ENCODE data around the gene ZSCAN5A. TPM values are rescaled to one million over a fixed set of nuclear protein-coding genes. Genes with fewer than 3 reads are reported as not detected.

The ZSCAN5A gene
- total and polyA plus RNA-seq, 9 of the 15 experiments (the other 6 are each of a cell fraction or from before 2014, with no cell fraction given), result 5.8 to 15.3 (median 11.8) TPM

DNA sequence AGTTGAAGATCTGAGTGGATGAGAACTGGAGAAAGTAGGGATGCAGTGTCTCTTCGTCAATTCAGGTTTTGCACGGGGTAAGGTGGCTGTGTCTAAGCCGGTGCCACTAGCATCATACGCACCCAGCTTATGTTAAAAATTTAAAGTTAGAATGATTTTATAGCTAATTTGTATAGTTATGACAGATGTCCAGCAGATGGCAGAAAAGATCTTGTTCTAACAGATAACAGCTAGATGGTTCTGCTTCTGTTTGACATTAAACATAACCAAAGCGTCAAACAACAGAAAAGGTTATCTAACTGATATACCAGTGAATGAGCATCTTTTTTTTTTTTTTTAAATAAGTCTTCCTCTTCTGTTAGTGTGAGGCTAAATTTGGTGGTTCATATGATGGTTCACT lies 60.9 kb downstream of the ZSCAN5A start:
- H3K4me3 ChIP-seq, result no peak overlapping the region
- H3K4me2 ChIP-seq (ENCODE audit: insufficient read depth, low read length), result no peak overlapping the region
- H3K9me1 ChIP-seq (ENCODE audit: control insufficient read depth, insufficient read depth, low read length), result no peaks in the 10 kb centered on the region
- FAIRE-seq (peak; percentile 37), DNase-seq (ENCODE audit: extremely low read depth in 1 of 4, low spot score in 3 of 4) (peak; percentile 36 to 72 (median 46)), ATAC-seq (peak; percentile 45)
- no peaks in the 10 kb centered on the region for H4K20me1 ChIP-seq (replicated peaks; ENCODE audit: control insufficient read depth, insufficient read depth, low read length)
- H3K36me3 ChIP-seq (ENCODE audit: control insufficient read depth, insufficient read depth, low read length), result no peaks in the 10 kb centered on the region
- H3K79me2 ChIP-seq (ENCODE audit: control insufficient read depth, insufficient read depth, low read length), result no peaks in the 10 kb centered on the region
- ChIA-PET POLR2A (interaction anchor here (0.6 to 1.5 kb wide), 5 partner anchors 10 to 125 kb away, joined by 3 to 7 read pairs (median 5); no protein-coding TSS in a partner anchor), CTCF (ENCODE audit: low intra/inter-chr PET ratio) (interaction anchor here (0.6 to 3.2 kb wide), 13 partner anchors 13 to 356 kb away, joined by 3 to 46 read pairs (median 5); no protein-coding TSS in a partner anchor)
- H3K27me3 ChIP-seq (ENCODE audit: control insufficient read depth in 2 of 2, insufficient read depth in 2 of 2, low read length in 2 of 2), result no peaks in the 10 kb centered on the region
- BruUV-seq (replicated peaks), result no TSS peak
- 0 out of 2 replicates have a peak, but pooled peaks cover 4% of the 10 kb centered on the region for H3K9me3 ChIP-seq (replicated peaks; ENCODE audit: control insufficient read depth, insufficient read depth, low read depth, low read length)
- H3K4me1 ChIP-seq (replicated peaks in 1 of 2; ENCODE audit: control insufficient read depth in 2 of 2, insufficient read depth in 2 of 2, low read length in 2 of 2), result peaks cover 24 to 32% of the 10 kb centered on the region in 2 experiments
- no peak overlapping the region for H3K9ac ChIP-seq (ENCODE audit: insufficient read depth in 1 of 2, low read depth in 2 of 2, low read length in 2 of 2)
- 13% methylated on average over 5 of the region's 5 CpGs for WGBS (ENCODE audit: insufficient coverage, low coverage, missing lambda C conversion rate)
- in situ Hi-C loops (cut with MboI), result loop anchor here (5.0 kb wide), 1 partner anchor 176 kb away; no protein-coding TSS in a partner anchor
- intact Hi-C loops (cut with micrococcal nuclease), result loop anchor here (1.0 to 10.0 kb wide), 5 partner anchors 55 to 291 kb away; no protein-coding TSS in a partner anchor
- no peak overlapping the region for H3K27ac ChIP-seq (ENCODE audit: extremely low read depth, low read depth, low read length)
- H2AFZ ChIP-seq (ENCODE audit: low read depth, low read length), result no peak overlapping the region
- no peak for TF ChIP-seq CHD1 (IDR thresholded peaks at IDR 0.05; ENCODE audit: low read length)
- TF ChIP-seq RB1 (IDR thresholded peaks at IDR 0.05; ENCODE audit: low read depth), result no peak
- TF ChIP-seq, protein P1, sequence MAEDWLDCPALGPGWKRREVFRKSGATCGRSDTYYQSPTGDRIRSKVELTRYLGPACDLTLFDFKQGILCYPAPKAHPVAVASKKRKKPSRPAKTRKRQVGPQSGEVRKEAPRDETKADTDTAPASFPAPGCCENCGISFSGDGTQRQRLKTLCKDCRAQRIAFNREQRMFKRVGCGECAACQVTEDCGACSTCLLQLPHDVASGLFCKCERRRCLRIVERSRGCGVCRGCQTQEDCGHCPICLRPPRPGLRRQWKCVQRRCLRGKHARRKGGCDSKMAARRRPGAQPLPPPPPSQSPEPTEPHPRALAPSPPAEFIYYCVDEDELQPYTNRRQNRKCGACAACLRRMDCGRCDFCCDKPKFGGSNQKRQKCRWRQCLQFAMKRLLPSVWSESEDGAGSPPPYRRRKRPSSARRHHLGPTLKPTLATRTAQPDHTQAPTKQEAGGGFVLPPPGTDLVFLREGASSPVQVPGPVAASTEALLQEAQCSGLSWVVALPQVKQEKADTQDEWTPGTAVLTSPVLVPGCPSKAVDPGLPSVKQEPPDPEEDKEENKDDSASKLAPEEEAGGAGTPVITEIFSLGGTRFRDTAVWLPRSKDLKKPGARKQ (CRISPR knock-in tag; IDR thresholded peaks at IDR 0.05), result no peak
- no peak for TF ChIP-seq SPI1 (IDR thresholded peaks at IDR 0.05; ENCODE audit: borderline replicate concordance, low read depth, low read length)
- TF ChIP-seq, protein P2, sequence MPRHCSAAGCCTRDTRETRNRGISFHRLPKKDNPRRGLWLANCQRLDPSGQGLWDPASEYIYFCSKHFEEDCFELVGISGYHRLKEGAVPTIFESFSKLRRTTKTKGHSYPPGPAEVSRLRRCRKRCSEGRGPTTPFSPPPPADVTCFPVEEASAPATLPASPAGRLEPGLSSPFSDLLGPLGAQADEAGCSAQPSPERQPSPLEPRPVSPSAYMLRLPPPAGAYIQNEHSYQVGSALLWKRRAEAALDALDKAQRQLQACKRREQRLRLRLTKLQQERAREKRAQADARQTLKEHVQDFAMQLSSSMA (CRISPR knock-in tag; IDR thresholded peaks at IDR 0.05), result no peak
- no peak for TF ChIP-seq HNRNPH1 (optimal IDR thresholded peaks at IDR 0.05; ENCODE audit: low read depth, low read length)
- no peak for TF ChIP-seq MCM5 (IDR thresholded peaks at IDR 0.05; ENCODE audit: low read depth)
- TF ChIP-seq, protein P3, sequence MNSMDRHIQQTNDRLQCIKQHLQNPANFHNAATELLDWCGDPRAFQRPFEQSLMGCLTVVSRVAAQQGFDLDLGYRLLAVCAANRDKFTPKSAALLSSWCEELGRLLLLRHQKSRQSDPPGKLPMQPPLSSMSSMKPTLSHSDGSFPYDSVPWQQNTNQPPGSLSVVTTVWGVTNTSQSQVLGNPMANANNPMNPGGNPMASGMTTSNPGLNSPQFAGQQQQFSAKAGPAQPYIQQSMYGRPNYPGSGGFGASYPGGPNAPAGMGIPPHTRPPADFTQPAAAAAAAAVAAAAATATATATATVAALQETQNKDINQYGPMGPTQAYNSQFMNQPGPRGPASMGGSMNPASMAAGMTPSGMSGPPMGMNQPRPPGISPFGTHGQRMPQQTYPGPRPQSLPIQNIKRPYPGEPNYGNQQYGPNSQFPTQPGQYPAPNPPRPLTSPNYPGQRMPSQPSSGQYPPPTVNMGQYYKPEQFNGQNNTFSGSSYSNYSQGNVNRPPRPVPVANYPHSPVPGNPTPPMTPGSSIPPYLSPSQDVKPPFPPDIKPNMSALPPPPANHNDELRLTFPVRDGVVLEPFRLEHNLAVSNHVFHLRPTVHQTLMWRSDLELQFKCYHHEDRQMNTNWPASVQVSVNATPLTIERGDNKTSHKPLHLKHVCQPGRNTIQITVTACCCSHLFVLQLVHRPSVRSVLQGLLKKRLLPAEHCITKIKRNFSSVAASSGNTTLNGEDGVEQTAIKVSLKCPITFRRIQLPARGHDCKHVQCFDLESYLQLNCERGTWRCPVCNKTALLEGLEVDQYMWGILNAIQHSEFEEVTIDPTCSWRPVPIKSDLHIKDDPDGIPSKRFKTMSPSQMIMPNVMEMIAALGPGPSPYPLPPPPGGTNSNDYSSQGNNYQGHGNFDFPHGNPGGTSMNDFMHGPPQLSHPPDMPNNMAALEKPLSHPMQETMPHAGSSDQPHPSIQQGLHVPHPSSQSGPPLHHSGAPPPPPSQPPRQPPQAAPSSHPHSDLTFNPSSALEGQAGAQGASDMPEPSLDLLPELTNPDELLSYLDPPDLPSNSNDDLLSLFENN (IDR thresholded peaks at IDR 0.05; ENCODE audit: low read depth in 2 of 2, low read length in 2 of 2), result no peak
- TF ChIP-seq RFX5 (IDR thresholded peaks at IDR 0.05; ENCODE audit: low read depth, low read length), result no peak
- no peak for TF ChIP-seq CBFA2T3 (IDR thresholded peaks at IDR 0.05)
- TF ChIP-seq CREM (IDR thresholded peaks at IDR 0.05; ENCODE audit: low read depth), result no peak
- TF ChIP-seq, protein P4, sequence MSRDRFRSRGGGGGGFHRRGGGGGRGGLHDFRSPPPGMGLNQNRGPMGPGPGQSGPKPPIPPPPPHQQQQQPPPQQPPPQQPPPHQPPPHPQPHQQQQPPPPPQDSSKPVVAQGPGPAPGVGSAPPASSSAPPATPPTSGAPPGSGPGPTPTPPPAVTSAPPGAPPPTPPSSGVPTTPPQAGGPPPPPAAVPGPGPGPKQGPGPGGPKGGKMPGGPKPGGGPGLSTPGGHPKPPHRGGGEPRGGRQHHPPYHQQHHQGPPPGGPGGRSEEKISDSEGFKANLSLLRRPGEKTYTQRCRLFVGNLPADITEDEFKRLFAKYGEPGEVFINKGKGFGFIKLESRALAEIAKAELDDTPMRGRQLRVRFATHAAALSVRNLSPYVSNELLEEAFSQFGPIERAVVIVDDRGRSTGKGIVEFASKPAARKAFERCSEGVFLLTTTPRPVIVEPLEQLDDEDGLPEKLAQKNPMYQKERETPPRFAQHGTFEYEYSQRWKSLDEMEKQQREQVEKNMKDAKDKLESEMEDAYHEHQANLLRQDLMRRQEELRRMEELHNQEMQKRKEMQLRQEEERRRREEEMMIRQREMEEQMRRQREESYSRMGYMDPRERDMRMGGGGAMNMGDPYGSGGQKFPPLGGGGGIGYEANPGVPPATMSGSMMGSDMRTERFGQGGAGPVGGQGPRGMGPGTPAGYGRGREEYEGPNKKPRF (IDR thresholded peaks at IDR 0.05; ENCODE audit: low read depth, low read length), result no peak

Data from K562 (cell line).